NCI-H1694 (cell line): ENCODE measurements around the gene SNAP25.

Source experiments
- DNase-seq: peaks from one replicate; lab custom pipeline; 2025; lab: John Stamatoyannopoulos, UW

SNAP25 gene

GRCh38 chr20:10304471-10305046 lies 85.9 kb downstream of the SNAP25 start:
- no peak for DNase-seq

DNA sequence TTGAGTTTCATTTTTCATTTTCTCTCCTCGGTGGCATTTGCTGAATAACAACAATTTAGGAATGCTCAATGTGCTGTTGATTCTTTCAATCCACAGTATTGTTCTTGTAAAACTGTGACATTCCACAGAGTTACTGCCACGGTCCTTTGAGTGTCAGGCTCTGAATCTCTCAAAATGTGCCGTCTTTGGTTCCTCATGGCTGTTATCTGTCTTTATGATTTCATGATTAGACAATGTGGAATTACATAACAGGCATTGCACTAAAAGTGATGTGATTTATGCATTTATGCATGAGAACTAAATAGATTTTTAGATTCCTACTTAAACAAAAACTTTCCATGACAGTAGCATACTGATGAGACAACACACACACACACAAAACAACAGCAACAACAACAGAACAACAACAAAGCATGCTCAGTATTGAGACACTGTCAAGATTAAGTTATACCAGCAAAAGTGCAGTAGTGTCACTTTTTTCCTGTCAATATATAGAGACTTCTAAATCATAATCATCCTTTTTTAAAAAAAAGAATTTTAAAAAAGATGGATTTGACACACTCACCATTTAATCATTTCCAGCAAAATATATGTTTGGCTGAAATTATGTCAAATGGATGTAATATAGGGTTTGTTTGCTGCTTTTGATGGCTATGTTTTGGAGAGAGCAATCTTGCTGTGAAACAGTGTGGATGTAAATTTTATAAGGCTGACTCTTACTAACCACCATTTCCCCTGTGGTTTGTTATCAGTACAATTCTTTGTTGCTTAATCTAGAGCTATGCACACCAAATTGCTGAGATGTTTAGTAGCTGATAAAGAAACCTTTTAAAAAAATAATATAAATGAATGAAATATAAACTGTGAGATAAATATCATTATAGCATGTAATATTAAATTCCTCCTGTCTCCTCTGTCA lies 88.1 kb downstream of the SNAP25 start:
- no peak for DNase-seq

DNA sequence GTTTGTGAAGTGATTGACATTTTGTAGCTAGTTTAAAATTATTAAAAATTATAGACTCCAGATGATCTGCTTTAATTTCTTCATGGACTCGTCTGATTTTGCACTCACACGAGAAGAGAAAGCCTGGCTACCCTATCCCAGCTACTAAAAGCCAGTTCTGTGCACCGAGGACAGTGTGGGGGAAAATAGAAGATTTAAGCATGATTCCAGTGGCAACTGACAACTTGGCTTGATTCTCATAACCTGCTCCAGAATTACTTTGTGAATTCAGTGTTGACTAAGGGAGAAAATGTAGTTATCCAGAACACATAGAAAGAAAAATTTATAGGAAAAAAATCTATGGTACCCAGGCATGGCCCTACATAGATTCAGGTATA lies 88.7 kb downstream of the SNAP25 start:
- DNase-seq = no peak

- no peak for DNase-seq
These were observed 90.0 kb downstream of the SNAP25 start for GRCh38 chr20:10308652-10309051.

DNA sequence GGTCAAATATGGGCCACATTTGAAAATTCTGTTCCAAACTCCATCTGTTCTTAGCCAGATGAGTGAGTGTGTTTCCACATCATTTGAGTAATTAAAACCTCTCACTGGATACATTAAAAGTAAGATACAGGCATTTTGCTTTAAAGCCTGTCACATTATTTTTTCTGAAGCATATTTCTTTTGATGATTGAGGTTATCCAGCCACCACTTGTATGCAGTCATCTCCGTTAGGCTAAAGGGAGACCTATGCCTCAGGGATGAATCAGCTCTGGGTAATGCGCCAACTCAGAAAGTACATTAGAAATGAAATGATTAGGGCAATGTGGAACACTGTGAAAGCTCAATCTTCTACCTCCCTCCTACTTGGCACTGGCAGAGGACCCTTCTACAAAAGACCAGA lies 90.7 kb downstream of the SNAP25 start:
- peak; percentile 44 for DNase-seq

- DNase-seq = no peak
These were observed 93.5 kb downstream of the SNAP25 start for GRCh38 chr20:10312111-10312510.

DNA sequence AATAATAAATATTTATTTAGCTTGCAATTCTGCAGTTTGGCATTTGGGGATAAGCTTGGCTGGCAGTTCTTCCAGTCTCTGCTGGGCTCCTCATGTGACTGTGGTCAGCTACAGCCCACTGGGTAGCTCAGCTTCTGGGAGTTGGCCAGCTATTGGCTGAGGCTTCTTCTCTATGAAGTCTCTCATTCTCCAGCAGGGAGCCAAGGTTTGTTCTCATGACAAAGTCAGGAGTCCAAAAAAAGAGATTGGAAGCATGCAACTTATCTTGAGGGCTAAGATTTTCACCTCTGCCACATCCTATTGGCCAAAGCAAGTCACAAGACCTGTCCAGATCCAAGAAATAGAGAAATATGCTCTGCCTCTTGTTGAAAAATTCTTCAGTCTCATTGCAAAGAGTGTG lies 94.6 kb downstream of the SNAP25 start:
- DNase-seq = no peak

DNA sequence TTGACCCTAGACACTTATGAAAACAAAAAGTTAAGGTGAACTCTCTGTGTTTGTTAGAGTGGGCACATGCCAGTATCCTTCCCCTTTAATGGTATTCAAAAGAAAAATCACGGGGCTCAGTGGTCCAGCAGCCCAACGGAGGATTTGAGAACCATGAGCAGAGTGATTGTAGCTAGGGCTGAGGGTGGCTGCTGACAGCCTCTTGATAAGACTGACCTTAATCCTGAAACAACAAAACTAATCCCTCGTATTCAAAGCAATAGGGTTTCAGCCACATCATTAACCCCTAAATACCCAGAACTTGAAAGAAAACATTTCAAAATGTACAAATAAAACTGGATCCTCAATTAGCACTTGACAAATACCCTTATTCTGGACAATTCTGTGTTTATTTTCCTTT lies 95.1 kb downstream of the SNAP25 start:
- DNase-seq = no peak

DNA sequence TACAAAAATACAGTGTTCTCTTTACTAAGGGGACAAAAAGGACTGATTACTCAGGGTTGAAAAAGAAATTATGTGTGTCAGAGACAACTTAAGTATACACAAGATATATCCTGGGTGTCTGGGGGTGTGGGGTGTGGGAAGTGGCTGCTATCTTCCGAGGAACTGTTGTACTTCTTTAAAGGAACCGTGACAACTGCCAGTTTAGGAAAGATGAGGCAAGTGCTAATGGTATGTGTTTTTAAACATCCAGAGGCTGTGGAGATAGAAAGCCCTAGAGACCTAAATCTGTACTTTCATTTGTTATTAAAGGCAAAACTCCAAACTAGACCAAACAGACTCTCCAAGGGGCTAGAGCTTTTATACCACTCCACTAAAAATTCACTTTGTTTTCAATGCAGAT lies 95.6 kb downstream of the SNAP25 start:
- DNase-seq = no peak

DNA sequence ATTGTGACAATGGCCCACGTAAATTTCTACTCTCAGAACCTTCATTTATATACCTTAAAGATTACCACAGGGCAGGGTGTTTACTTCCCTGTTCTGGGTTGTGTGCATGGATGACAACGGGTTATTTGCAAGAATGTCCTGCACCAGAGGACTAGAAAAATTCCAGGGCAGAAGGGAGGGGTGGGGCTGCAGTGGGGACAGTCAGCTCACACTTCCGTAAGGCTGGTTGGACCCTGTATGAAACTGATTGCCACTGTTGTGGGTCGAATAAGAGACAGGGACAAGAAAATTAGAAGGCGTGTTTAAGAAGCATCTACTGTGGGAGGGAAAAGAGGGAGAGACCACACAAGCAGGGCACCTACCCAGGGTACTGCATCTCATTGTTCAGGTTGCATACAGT lies 96.5 kb downstream of the SNAP25 start:
- DNase-seq = no peak

DNA sequence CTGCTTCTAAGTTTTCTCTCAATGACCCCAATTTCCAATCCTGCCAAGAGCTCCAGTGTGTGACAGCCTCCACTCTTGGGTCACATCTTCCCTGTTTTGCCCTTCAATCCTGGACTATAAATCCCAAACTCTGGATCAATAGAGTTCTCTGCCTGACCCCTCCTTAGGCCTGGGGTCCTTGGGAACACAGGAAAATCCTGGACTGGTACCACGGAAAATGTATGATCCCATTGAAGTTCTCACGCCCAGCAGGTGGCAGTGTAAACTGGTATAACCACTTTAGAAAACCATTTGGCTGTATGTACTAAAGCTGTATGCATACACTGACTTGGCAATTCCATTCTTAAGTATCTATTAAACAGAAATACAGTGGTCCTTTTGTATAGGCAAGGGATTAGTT lies 98.0 kb downstream of the SNAP25 start:
- no peak for DNase-seq

DNA sequence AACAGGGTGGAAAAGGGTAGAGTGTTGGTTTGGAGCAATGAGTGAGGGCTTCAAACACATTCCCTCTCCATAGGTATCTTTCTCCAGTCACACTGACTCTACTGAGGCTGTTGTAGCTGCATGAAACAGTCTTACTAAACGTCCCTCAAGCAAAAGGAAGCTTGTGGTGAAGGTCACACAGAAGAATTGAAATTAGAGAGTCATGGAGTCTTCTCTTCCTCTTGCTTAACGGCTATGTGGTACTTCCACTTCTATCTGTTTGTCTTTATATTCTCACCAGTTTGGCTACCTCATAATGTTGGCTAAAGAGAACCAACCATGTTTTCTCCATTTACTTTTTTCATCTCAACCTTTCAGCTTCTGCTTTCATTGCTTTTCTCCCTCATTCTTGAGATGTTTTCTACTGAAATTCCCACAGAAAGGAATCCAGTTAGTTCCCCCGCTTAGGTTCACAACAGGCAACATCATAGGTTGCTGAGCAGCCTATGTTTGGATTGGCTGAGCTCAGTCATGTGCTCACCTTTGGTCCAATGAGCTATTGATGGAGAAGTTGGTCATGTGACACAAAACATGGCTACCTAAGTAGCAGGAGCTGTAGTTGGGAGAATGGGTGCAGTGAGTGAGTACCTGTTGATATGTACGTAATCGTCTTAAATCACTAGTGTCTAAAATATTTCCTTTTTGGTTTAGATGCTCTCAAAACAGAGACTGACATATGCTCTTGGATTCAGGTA lies 99.8 kb downstream of the SNAP25 start:
- no peak for DNase-seq

GRCh38 chr20:10319855-10320254 lies 101.2 kb downstream of the SNAP25 start:
- DNase-seq = no peak

DNA sequence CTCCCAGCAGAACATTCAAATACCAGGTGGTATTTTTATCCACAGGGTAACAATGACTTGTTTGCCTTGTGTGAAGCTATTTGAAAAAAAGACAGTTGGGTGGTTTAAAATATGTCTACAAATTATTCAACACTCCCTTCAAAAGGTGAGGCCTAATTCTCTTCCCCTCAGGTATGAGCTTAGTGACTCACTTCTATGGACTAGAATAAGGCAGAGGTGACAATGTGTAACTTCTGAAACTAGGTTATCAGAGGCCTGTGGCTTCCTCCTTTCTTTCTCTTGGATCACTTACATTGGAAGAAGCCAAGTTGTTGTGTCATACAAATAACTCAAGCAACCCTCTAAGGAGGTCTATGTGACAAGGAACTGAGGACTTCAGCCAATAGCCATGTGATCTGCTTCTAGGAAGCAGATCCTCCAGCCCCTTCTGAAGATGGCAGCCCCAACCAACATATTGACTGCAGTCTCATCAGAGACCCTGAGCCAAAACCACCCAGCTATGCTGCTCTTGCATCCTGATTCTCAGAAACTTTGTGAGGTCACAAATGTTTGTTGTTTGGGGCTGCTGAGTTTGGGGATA lies 102.6 kb downstream of the SNAP25 start:
- DNase-seq = no peak

GRCh38 chr20:10322073-10323012 lies 103.7 kb downstream of the SNAP25 start:
- no peak for DNase-seq

DNA sequence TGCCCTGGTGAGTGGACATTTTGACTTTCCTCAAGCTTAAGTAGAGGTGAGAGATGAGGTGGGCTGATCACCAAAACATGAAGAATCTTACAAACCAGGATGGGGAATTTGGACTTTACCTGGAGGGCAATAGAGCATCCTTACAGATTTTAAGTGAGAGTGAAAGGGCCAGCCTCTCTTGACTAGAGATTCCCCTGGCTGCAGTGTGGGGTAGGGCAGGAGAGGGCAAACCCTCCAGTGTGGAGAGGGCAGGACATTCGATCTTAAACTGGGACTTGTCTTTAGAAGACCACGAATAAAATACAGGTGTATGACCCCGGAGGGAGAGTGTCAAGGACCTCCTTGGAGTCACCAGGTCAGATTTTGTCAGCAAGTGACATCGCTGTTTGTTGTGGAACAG lies 105.1 kb downstream of the SNAP25 start:
- DNase-seq = no peak

DNA sequence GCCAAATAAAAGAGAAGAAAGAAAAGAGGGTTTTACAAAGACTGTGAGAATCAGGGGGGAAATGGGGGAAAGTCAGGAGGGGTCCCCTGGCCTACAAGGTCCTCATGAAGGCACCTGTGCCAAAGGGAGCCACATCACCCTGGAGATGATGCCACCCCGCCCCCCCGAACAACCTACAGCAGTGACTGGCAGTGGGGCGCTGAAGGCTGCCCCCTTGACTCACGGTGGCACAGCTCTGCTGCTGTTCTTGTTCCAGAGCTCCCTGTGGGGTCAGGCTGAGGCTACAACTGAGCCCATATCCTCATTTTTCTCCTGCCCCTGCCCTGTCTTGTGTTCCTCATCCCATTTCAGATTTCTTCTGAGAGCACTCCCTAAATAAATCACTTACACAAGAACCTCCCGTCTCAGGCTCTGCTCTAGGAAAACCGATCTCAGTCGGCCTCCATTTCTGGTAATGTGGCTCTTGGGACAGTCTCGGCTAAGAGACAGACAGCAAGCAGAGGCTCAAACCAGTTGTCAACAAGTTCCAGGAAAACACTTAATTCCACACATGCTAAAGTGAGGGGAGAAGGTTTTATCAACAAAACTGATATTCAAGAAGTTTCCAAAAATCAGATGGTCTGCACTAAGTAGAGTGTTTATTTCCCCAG lies 105.7 kb downstream of the SNAP25 start:
- no peak for DNase-seq

DNA sequence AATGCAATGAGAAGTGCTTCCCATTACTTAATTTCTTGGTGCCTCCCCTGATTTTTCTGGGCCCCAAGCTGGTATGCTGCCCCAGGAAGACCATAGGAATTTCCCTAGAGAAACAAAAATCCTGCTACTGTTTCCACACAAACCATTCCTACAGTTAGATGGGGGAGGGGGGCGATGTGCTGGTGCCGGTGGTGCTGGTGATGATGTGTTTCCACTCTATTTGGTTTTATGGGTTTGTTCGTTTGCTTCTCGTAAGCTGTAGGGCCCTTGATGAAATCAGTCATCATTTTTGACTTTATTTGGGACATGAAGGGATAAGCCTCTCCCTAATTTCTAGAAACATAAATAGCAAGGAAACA lies 110.2 kb downstream of the SNAP25 start:
- DNase-seq = no peak

- peak; percentile 81 for DNase-seq
These were observed 110.9 kb downstream of the SNAP25 start for GRCh38 chr20:10329387-10330005.

- no peak for DNase-seq
These were observed 111.4 kb downstream of the SNAP25 start for GRCh38 chr20:10330071-10330470.
